Mesenteric fat pad (tissue), 1 donor: ENCODE results near the gene BBS4. TPM values are rescaled to one million over a fixed set of nuclear protein-coding genes. Genes with fewer than 3 reads are reported as not detected.
"Not testable (repeated sequence)": the region's sequence is repeated elsewhere in the genome, so short reads cannot be mapped to it uniquely, and the experiment has no call there.

Experiments used
- DNase-seq: peaks from one replicate; pipeline ENCODE4 v3.0.0-alpha.2; 2020; ENCODE audit warnings: low spot score
- long read RNA-seq: library from polyadenylated mRNA; unstranded; transcript quantifications from one replicate; pipeline ENCODE4 v2.0.0, GENCODE V29; 2020
- total RNA-seq: library from RNA; stranded (reverse); fragmentation: NEBNext Ultra II Directional; extraction: Animal tissue kit (Norgen Biotek cat#: 25700); gene quantifications from one replicate; pipeline ENCODE4 v1.2.1, GENCODE V29; 2021
- donor health status: DM: yes; HTN: yes; CAD: no.

Gene BBS4, protein sequence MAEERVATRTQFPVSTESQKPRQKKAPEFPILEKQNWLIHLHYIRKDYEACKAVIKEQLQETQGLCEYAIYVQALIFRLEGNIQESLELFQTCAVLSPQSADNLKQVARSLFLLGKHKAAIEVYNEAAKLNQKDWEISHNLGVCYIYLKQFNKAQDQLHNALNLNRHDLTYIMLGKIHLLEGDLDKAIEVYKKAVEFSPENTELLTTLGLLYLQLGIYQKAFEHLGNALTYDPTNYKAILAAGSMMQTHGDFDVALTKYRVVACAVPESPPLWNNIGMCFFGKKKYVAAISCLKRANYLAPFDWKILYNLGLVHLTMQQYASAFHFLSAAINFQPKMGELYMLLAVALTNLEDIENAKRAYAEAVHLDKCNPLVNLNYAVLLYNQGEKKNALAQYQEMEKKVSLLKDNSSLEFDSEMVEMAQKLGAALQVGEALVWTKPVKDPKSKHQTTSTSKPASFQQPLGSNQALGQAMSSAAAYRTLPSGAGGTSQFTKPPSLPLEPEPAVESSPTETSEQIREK
- total RNA-seq, result 10.2 TPM
- long read RNA-seq, transcript BBS4-201 (16 exons, 2,490 nt), result major isoform, 25 of 46 reads
- long read RNA-seq, partial matches to known transcripts, result 3 of 46 reads
- long read RNA-seq, other reads (novel, unspliced or antisense), result 14 of 46 reads

- DNase-seq, result peak; percentile 94
Observed at GRCh38 chr15:72685925-72686794, at the start of gene BBS4, which contains the start of gene HIGD2B. Gene BBS4 (plus strand): TSS chr15:72686207. CDS start chr15:72686228, 21 bp downstream. Gene HIGD2B (minus strand): TSS chr15:72686182. CDS start chr15:72676374, 9,808 bp downstream.

- peak; percentile 89 for DNase-seq
Observed at GRCh38 chr15:72636519-72637282, 49.3 kb upstream of the BBS4 start.

GRCh38 chr15:72639759-72640483, 46.1 kb upstream of the BBS4 start:
- DNase-seq, result not testable (repeated sequence)

DNA sequence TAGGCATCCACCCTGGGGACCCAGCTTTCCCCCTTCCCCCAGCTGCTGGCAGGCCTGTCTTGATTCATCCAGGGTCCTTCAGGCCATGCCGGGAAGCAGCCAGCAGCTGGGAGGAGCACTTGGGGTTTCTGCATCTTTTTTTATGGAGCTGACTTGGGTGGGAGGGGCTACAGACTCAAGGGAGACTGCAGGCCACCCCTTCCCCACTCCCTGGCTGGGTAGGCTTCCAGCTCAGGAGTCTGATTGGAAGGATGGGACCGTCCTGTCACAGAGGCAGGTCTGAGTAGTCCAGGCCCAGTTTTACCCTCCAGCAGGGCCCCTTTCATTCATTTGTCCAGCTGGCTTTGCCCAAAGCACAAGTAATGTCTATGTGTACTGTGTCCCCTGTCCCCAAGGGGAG, 43.7 kb upstream of the BBS4 start:
- not testable (repeated sequence) for DNase-seq

DNA sequence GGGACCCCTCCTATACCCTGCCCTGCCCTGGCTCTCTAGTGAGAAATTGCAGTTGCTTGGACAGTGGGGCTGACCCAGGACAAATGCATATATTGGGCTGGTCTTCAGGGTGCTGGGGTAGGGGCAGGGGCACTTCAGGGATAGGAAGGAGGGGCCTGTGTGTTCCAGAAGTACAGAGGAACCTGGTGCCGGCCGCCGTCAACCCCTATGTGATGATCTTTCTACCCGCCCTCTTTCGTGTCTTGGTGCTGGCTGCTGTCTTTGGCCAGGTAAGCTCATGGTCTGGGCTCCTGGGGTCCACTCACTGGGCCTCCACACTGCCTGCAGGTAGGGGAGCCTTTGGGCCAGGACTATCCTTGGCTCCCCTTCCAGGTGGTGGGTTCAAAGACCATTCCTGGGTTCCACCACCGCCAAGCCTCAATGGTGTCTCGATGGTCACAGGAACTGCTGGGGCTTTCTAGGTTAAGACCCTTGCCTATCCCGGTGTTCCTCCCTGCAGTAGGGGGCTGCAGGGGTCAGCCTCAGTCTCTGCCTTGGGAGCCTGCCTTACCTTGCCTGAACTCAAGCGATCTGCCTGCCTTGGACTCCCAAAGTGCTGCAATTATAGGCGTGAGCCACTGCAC, 37.3 kb upstream of the BBS4 start:
- not testable (repeated sequence) for DNase-seq

- not testable (repeated sequence) for DNase-seq
Observed at GRCh38 chr15:72654397-72654796, 31.6 kb upstream of the BBS4 start, which contains the start of gene GOLGA6B. Gene GOLGA6B (plus strand): TSS chr15:72654697. CDS start chr15:72654738, 41 bp downstream.

GRCh38 chr15:72656014-72656413, 30.0 kb upstream of the BBS4 start:
- DNase-seq, result not testable (repeated sequence)

GRCh38 chr15:72661081-72661480, 24.9 kb upstream of the BBS4 start:
- not testable (repeated sequence) for DNase-seq

DNA sequence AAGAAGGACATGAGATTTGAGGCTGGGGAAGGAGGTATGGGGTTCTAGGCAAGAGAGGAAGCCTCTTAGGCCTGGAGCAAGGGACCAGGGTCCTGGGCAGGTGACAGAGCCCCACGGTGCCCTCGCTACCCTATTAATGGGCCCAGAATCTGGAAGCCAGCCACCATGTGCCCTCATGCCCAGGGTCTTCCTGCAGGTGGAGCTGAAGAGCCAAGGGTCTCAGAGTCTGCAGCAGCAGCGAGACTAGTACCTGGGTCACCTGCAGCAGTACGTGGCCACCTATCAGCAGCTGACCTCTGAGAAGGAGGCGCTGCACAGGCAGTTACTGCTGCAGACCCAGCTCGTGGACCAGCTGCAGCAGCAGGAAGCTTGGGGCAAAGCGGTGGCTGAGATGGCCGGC, 22.1 kb upstream of the BBS4 start:
- not testable (repeated sequence) for DNase-seq

- not testable (repeated sequence) for DNase-seq
Observed at GRCh38 chr15:72665706-72666105, 20.3 kb upstream of the BBS4 start.

DNA sequence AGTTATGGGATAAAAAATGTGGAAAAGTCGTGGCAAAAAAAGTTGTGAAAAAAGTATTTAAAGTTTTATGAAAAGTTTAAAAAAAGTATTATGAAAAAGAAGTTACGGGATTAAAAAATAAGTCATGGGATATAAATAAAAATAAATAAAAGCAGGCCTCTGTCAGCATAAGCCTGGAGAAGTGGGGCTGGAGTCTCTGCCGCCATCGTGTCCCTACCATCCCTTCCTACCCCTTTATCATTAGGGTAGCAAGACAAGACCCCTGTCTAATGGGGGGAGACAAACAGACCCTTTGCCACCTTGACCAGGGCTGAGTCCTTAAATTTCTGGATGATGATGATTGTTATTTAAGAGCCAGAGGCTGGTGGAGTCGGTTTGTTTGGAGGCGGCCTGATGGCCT, 16.2 kb upstream of the BBS4 start:
- not testable (repeated sequence) for DNase-seq

GRCh38 chr15:72670656-72671352, 15.2 kb upstream of the BBS4 start:
- DNase-seq, result not testable (repeated sequence)

DNA sequence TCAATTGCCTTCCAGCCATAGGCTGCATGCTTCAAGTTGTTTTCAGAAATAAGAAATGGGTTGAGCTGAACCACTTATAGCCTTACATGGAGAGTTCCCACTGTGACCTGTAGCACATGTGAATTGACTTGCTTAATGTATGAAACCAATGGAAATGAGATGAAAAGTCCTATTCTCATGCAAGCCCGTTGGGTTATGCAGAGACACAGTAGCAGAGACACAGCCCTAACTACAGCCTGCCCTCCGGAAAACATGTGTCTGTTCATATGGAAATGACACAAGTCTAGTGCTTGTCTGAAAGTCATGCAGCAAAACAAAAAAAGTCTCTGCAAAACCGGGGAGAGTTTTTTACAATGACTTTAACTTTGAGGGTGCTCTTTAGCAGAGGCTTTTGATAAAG, 14.5 kb upstream of the BBS4 start:
- no peak for DNase-seq

GRCh38 chr15:72676838-72677237, 9.2 kb upstream of the BBS4 start:
- no peak for DNase-seq

GRCh38 chr15:72680931-72681330, 5.1 kb upstream of the BBS4 start:
- DNase-seq, result no peak

DNA sequence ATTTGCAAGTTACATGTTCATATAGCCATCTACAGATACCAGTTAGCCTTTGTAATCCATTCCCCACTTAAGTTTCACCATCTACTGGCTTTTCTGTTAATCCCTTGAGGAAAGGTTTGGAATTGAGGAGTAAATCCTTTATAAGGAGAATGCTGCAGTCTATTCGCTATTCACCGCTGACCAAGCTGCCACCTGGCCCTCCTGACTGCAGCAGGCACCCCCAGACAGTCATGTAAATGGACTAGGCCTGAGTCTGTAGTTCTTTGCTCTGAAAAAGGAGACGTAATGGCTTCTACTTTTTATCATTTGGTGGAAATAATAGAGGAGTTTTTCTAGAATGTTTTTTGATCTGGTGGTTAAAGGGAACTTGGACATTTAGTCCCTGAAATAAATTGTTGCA, 3.2 kb upstream of the BBS4 start:
- DNase-seq, result no peak

GRCh38 chr15:72685301-72685924, 594 bp upstream of the BBS4 start:
- no peak for DNase-seq

DNA sequence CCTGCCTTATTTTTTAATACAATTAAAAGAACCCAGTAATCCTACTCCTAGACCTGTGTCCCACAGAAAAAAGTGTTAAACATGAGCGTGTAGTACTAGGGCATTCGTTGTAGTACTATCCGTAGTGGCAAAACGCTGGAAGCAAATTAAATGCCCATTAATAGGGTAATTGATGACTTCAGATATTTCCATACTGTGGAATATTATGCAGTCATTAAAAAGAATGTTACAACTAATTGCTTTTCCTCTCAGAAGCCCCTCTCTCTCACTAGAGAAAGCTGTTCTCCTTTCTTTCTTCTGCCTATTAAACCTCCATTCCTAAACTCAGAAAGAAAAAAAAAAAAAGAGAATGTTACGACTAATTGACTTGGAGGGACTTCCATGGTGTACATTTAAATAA, 2.7 kb downstream of the BBS4 start:
- no peak for DNase-seq
